Thyroid gland (tissue), 4 donors: ENCODE results near the gene IRX4.

Experiments
- POLR2A ChIP-seq, 2 donors: fragments of 450-650 bp; IDR thresholded peaks; one replicate each; pipeline ENCODE4 v1.6.1; 2017; ENCODE audit warnings: antibody characterized with exemption in 2 of 2, mild to moderate bottlenecking in 2 of 2, moderate library complexity in 1 of 2
- TF ChIP-seq, protein P1 (sequence below), 6 experiments: fragments of 200-600 bp in 3 of 6; fragments of 450-650 bp in 3 of 6; sonication (generic) in 3 of 6; IDR thresholded peaks; one replicate each; pipeline ENCODE4 v1.5.1; 2016 to 2019; ENCODE audit warnings: antibody characterized with exemption in 6 of 6, mild to moderate bottlenecking in 2 of 6, inconsistent platforms in 1 of 6, moderate library complexity in 1 of 6

DNA sequence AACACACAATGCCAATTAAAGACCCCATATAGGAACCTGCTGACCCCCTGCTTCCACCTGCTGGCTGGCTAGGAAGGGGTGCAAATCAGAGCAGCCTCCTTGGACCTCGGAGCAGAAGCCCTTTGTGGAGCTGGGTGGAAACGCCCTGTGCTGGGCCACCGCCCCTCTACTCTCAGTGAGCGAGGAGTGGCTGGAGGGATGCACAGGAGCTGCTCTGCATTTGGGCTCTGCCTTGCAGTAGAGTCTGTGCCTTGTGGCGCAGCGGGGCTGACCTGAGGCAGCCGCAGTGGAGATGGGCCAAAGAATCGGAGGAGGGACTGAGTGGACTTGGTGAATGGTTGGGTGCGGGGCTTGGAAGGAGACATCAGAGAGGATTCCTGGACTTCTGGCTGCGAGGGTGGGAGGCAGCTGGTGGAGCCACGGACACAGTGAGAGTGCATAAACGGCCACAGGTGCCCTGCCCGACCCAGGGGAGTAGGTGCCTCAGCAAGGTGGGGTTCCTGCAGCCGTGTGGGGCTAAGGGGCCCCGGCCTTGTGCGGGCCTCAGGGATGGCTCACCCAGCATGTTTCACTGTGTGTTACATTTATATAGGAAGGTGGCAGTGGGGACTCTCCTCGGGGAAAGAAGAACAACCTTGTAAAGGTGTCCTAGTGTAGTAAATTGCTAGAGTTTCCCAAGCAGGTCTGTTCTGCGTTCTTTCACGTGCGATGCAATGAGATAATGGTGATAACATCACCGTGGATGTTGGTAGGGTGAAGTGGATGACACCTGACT, 14.1 kb upstream of the IRX4 start:
- TF ChIP-seq, protein P1, sequence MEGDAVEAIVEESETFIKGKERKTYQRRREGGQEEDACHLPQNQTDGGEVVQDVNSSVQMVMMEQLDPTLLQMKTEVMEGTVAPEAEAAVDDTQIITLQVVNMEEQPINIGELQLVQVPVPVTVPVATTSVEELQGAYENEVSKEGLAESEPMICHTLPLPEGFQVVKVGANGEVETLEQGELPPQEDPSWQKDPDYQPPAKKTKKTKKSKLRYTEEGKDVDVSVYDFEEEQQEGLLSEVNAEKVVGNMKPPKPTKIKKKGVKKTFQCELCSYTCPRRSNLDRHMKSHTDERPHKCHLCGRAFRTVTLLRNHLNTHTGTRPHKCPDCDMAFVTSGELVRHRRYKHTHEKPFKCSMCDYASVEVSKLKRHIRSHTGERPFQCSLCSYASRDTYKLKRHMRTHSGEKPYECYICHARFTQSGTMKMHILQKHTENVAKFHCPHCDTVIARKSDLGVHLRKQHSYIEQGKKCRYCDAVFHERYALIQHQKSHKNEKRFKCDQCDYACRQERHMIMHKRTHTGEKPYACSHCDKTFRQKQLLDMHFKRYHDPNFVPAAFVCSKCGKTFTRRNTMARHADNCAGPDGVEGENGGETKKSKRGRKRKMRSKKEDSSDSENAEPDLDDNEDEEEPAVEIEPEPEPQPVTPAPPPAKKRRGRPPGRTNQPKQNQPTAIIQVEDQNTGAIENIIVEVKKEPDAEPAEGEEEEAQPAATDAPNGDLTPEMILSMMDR (IDR thresholded peaks at IDR 0.05), result no peak
- TF ChIP-seq POLR2A (IDR thresholded peaks at IDR 0.05), result no peak
